ENCODE results near the gene SUMO3. TPM values are rescaled to one million over a fixed set of nuclear protein-coding genes. Genes with fewer than 3 reads are reported as not detected.

Gene SUMO3
- total RNA-seq, 4 donors from 2014 or later, result 62.6 to 88.4 (median 67.4) TPM

GRCh38 chr21:44819283-44820243 lies 1.7 kb upstream of the SUMO3 start:
- TF ChIP-seq POLR2A (IDR thresholded peaks at IDR 0.05) (no peak), CTCF (IDR thresholded peaks at IDR 0.05) (no peak)
- no peaks in the 10 kb centered on the region for H3K36me3 ChIP-seq
- H3K4me3 ChIP-seq, result no peak overlapping the region
- no peaks in the 10 kb centered on the region for H3K27me3 ChIP-seq
- DNase-seq, result no peak
- peaks cover 0 to 9% of the 10 kb centered on the region in 2 donors for H3K4me1 ChIP-seq
- no peak overlapping the region for H3K27ac ChIP-seq
- peaks cover 0 to 8% of the 10 kb centered on the region in 2 donors for H3K9me3 ChIP-seq
- intact Hi-C loops (cut with DNase I; ENCODE audit: low total_unique reads), result loop anchor here (5.0 kb wide), 1 partner anchor 53 kb away; the partner anchor contains the start of gene PTTG1IP

- Histone ChIP-seq H3K36me3 (no peaks in the 10 kb centered on the region), H3K4me3 (peak overlapping the region; percentile 60 to 92), H3K4me1 (peaks cover 0 to 9% of the 10 kb centered on the region in 2 donors), H3K27me3 (no peaks in the 10 kb centered on the region), H3K27ac (peak overlapping the region; percentile 91 to 96), H3K9me3 (peaks cover 0 to 8% of the 10 kb centered on the region in 2 donors)
- DNase-seq, result peak in 1 of 2 donors; percentile 38
- TF ChIP-seq CTCF (IDR thresholded peaks at IDR 0.05), result no peak
- no peak for TF ChIP-seq POLR2A (IDR thresholded peaks at IDR 0.05)
- intact Hi-C loops (cut with DNase I; ENCODE audit: low total_unique reads), result loop anchor here (5.0 kb wide), 1 partner anchor 54 kb away; the partner anchor contains the start of gene PTTG1IP
Measured at GRCh38 chr21:44818640-44819011, 764 bp upstream of the SUMO3 start.

GRCh38 chr21:44817506-44817880 lies 369 bp downstream of the SUMO3 start:
- H3K9me3 ChIP-seq, result peaks cover 0 to 4% of the 10 kb centered on the region in 2 donors
- no peaks in the 10 kb centered on the region for H3K27me3 ChIP-seq
- peak overlapping the region; percentile 60 to 92 for H3K4me3 ChIP-seq
- intact Hi-C loops (cut with DNase I; ENCODE audit: low total_unique reads), result loop anchor here (5.0 kb wide), 1 partner anchor 55 kb away; the partner anchor contains the start of gene PTTG1IP
- peaks cover 0 to 9% of the 10 kb centered on the region in 2 donors for H3K4me1 ChIP-seq
- H3K36me3 ChIP-seq, result no peaks in the 10 kb centered on the region
- DNase-seq, result peak; percentile 90 to 94
- peak overlapping the region; percentile 91 to 96 for H3K27ac ChIP-seq
- TF ChIP-seq CTCF (IDR thresholded peaks at IDR 0.05), result no peak

GRCh38 chr21:44816761-44817505 lies 929 bp downstream of the SUMO3 start:
- intact Hi-C loops (cut with DNase I; ENCODE audit: low total_unique reads), result loop anchor here (5.0 kb wide), 1 partner anchor 55 kb away; the partner anchor contains the start of gene PTTG1IP
- H3K4me1 ChIP-seq, result peaks cover 0 to 9% of the 10 kb centered on the region in 2 donors
- no peaks in the 10 kb centered on the region for H3K36me3 ChIP-seq
- H3K9me3 ChIP-seq, result no peaks in the 10 kb centered on the region
- DNase-seq, result peak; percentile 36 to 37
- peak overlapping the region; percentile 60 to 92 for H3K4me3 ChIP-seq
- H3K27ac ChIP-seq, result peak overlapping the region; percentile 91 to 96
- no peaks in the 10 kb centered on the region for H3K27me3 ChIP-seq
- TF ChIP-seq CTCF (IDR thresholded peaks at IDR 0.05) (no peak), POLR2A (IDR thresholded peaks at IDR 0.05) (no peak)
